Trophoblast cell (in vitro differentiated cells and primary cell): ENCODE data around the gene MYLK3.

Source experiments
- DNase-seq, 2 donors: peaks; one replicate each; pipeline ENCODE4 v3.0.0-alpha.2; 2016
- H2AFZ ChIP-seq: 2 replicates; pipeline ENCODE4 v1.6.1; 2013; ENCODE audit warnings: low read length, moderate library complexity, mild to moderate bottlenecking; ENCODE audit not compliant: insufficient read depth, poor library complexity
- H2AK5ac ChIP-seq: 2 replicates; pipeline ENCODE4 v1.6.1; 2013; ENCODE audit warnings: mild to moderate bottlenecking, low read length
- H2BK120ac ChIP-seq: 2 replicates; pipeline ENCODE4 v1.6.1; 2013; ENCODE audit warnings: low read length, mild to moderate bottlenecking, moderate library complexity; ENCODE audit not compliant: insufficient read depth, poor library complexity
- H2BK12ac ChIP-seq: 2 replicates; pipeline ENCODE4 v1.6.1; 2013; ENCODE audit warnings: mild to moderate bottlenecking, low read length, moderate library complexity
- H2BK5ac ChIP-seq: 2 replicates; pipeline ENCODE4 v1.6.1; 2013; ENCODE audit warnings: low read length, low read depth, moderate library complexity, mild to moderate bottlenecking; ENCODE audit not compliant: poor library complexity
- H3K14ac ChIP-seq: 2 replicates; pipeline ENCODE4 v1.6.1; 2013; ENCODE audit warnings: mild to moderate bottlenecking, low read length
- H3K18ac ChIP-seq: 2 replicates; pipeline ENCODE4 v1.6.1; 2013; ENCODE audit warnings: mild to moderate bottlenecking, low read length
- H3K23ac ChIP-seq: 2 replicates; pipeline ENCODE4 v1.6.1; 2013; ENCODE audit warnings: low read length
- H3K27ac ChIP-seq: 2 replicates; pipeline ENCODE4 v1.5.1; 2013; ENCODE audit warnings: low read depth, mild to moderate bottlenecking, inconsistent platforms, low read length, moderate library complexity
- H3K27me3 ChIP-seq: 2 replicates; pipeline ENCODE4 v1.6.1; 2013; ENCODE audit warnings: inconsistent platforms, mild to moderate bottlenecking, low read length, moderate library complexity; ENCODE audit not compliant: insufficient read depth
- H3K36me3 ChIP-seq, 2 experiments: 1 replicate in 1 of 2; 2 replicates in 1 of 2; pipeline ENCODE4 v1.6.1; 2013; ENCODE audit warnings: low read length in 2 of 2, mild to moderate bottlenecking in 2 of 2, moderate library complexity in 1 of 2; ENCODE audit not compliant: insufficient read depth in 2 of 2, control insufficient read depth in 1 of 2
- H3K4ac ChIP-seq: 2 replicates; pipeline ENCODE4 v1.6.1; 2013; ENCODE audit warnings: low read depth, mild to moderate bottlenecking, low read length, moderate library complexity
- H3K4me1 ChIP-seq, 2 experiments: 1 replicate in 1 of 2; 2 replicates in 1 of 2; pipeline ENCODE4 v1.6.1; 2013; ENCODE audit warnings: low read length in 2 of 2, mild to moderate bottlenecking in 2 of 2, moderate library complexity in 1 of 2; ENCODE audit not compliant: insufficient read depth in 2 of 2, control insufficient read depth in 1 of 2
- H3K4me2 ChIP-seq: 2 replicates; pipeline ENCODE4 v1.6.1; 2013; ENCODE audit warnings: inconsistent platforms, mild to moderate bottlenecking, low read length, moderate library complexity
- H3K4me3 ChIP-seq: 2 replicates; pipeline ENCODE4 v1.5.1; 2013; ENCODE audit warnings: mild to moderate bottlenecking, low read depth, low read length, inconsistent platforms
- H3K79me1 ChIP-seq: one replicate; pipeline ENCODE4 v1.6.1; 2013; ENCODE audit warnings: low read length
- H3K79me2 ChIP-seq: 2 replicates; pipeline ENCODE4 v1.6.1; 2013; ENCODE audit warnings: low read length, mild to moderate bottlenecking; ENCODE audit not compliant: control insufficient read depth, insufficient read depth, poor library complexity
- H3K9ac ChIP-seq: 2 replicates; pipeline ENCODE4 v1.6.1; 2013; ENCODE audit warnings: mild to moderate bottlenecking, low read length
- H3K9me3 ChIP-seq: 2 replicates; pipeline ENCODE4 v1.6.1; 2013; ENCODE audit warnings: low read depth, mild to moderate bottlenecking, control low read depth, inconsistent platforms, low read length; ENCODE audit not compliant: insufficient read depth
- H4K12ac ChIP-seq: 2 replicates; pipeline ENCODE4 v1.6.1; 2013; ENCODE audit warnings: low read depth, mild to moderate bottlenecking, low read length, moderate library complexity
- H4K8ac ChIP-seq: 2 replicates; pipeline ENCODE4 v1.6.1; 2013; ENCODE audit warnings: low read depth, mild to moderate bottlenecking, low read length, moderate library complexity
- H4K91ac ChIP-seq: one replicate; pipeline ENCODE4 v1.6.1; 2013; ENCODE audit warnings: low read depth, mild to moderate bottlenecking, low read length, moderate library complexity
- WGBS: extraction: QIAGEN DNeasy Blood & Tissue Kit; methylation state at CpG from one replicate; pipeline ENCODE4 v1.1.7; 2013; ENCODE audit warnings: missing lambda C conversion rate; ENCODE audit not compliant: insufficient read length, insufficient coverage; ENCODE audit errors: extremely low coverage; 5-methylcytosine and 5-hydroxymethylcytosine counted together

The MYLK3 gene

DNA sequence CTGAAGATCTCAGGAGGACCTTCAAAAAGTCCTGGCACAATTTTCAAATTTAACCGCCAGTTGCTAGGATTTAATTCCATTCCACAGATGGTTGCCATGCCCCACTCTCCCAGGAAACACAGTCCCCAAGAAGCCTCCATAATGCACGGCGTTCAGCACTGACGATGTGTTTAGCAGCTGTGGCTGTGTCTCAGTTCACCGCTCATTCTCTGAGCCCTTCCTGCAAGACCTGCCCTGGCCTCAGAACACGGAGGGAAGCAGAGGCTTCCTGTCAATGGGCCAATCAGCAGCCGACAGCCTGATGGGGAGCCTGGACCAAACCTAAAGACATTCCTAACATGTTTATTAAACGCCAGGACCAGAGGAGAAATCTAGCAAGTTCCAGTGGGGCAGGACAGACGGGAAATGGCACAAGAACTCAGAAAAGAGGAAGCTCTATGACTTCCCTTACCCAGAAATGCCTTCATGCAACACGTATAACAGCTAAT lies 4.9 kb downstream of the MYLK3 start:
- peak; percentile 27 to 54 for DNase-seq
- peaks cover 29% of the 10 kb centered on the region for H3K79me1 ChIP-seq
- H3K4ac ChIP-seq = no peak overlapping the region
- H4K91ac ChIP-seq = peak overlapping the region; percentile 96
- H3K9ac ChIP-seq = no peak overlapping the region
- peak overlapping the region; percentile 87 for H2BK5ac ChIP-seq
- no peaks in the 10 kb centered on the region for H3K36me3 ChIP-seq
- no peak overlapping the region for H3K23ac ChIP-seq
- H4K8ac ChIP-seq = peak overlapping the region; percentile 55
- H3K18ac ChIP-seq = peak overlapping the region; percentile 90
- peak overlapping the region; percentile 85 for H3K27ac ChIP-seq
- no peaks in the 10 kb centered on the region for H3K27me3 ChIP-seq
- H3K79me2 ChIP-seq = peaks cover 13% of the 10 kb centered on the region
- H3K4me1 ChIP-seq = peaks cover 24 to 25% of the 10 kb centered on the region in 2 experiments
- no CpG with 5 or more reads among the region's 10 CpGs for WGBS
- H2AK5ac ChIP-seq = no peak overlapping the region
- no peak overlapping the region for H4K12ac ChIP-seq
- H3K9me3 ChIP-seq = no peaks in the 10 kb centered on the region
- H3K4me3 ChIP-seq = no peak overlapping the region
- H2BK120ac ChIP-seq = peak overlapping the region; percentile 80
- H2BK12ac ChIP-seq = peak overlapping the region; percentile 96
- peak overlapping the region; percentile 55 for H3K4me2 ChIP-seq
- no peak overlapping the region for H2AFZ ChIP-seq
- peak overlapping the region; percentile 84 for H3K14ac ChIP-seq

DNA sequence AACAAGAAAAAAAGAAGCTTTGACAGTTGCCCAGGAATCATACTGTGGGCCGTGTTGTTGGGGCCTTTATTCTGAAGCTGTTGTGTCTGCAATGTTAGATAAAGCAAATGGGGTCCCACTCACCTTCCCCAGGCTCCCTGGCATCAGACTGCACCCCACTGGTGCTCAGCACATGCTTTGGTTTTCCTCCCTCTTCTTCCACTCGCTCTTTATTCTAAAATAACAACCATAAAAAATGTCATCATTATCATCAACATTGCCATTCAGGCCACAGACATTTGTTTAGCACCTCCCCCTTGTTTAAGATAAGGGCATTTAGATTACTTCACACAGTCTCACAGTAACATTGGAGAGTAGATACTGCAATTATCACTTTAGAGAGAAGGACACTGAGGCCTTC lies 8.2 kb downstream of the MYLK3 start:
- H3K9me3 ChIP-seq = no peaks in the 10 kb centered on the region
- no peak overlapping the region for H3K4me3 ChIP-seq
- whole genome bisulfite sequencing = no CpG with 5 or more reads among the region's 2 CpGs
- no peak overlapping the region for H4K12ac ChIP-seq
- H2AK5ac ChIP-seq = no peak overlapping the region
- H2BK120ac ChIP-seq = no peak overlapping the region
- H3K14ac ChIP-seq = no peak overlapping the region
- no peak overlapping the region for H3K4me2 ChIP-seq
- peaks cover 24% of the 10 kb centered on the region for H3K79me1 ChIP-seq
- no peak overlapping the region for H3K23ac ChIP-seq
- no peak overlapping the region for H3K4ac ChIP-seq
- H3K4me1 ChIP-seq = peaks cover 25 to 28% of the 10 kb centered on the region in 2 experiments
- H3K79me2 ChIP-seq = peaks cover 6% of the 10 kb centered on the region
- H3K36me3 ChIP-seq = no peaks in the 10 kb centered on the region
- no peak overlapping the region for H4K8ac ChIP-seq
- no peak overlapping the region for H2AFZ ChIP-seq
- H2BK12ac ChIP-seq = no peak overlapping the region
- H2BK5ac ChIP-seq = no peak overlapping the region
- H3K27ac ChIP-seq = no peak overlapping the region
- H4K91ac ChIP-seq = no peak overlapping the region
- no peaks in the 10 kb centered on the region for H3K27me3 ChIP-seq
- no peak overlapping the region for H3K18ac ChIP-seq
- no peak for DNase-seq
- no peak overlapping the region for H3K9ac ChIP-seq

DNA sequence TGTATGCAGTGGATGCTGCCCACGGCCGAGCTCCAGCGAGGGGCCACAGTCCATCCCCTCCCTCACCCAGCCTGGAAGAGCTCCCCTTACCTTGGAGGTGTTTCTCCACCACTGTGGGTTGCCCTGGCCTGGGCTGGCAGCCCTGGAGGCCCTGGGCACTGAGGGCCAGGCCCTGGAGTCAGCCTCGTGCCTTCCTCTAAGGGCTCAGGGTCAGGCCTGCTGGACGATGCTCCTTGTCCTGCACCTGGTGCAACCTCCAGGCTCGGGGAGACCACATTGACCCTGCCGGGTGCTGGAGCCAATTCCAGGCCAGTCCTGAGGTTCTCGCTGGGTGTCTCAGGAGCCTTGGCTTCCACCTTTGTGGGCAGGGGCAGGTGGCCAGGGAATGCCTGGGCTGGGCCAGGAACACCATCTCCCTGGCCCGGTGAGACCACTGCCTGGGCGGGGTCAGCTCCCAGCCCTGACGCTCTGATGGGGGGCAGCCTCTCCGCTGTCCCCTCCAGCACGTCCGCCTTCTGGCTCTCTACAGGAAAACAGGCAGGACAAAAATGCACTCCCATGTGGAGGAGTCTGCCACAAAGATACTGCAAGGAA lies 10.4 kb downstream of the MYLK3 start:
- Histone ChIP-seq H3K4me2 (no peak overlapping the region), H4K8ac (peak overlapping the region; percentile 45), H3K9ac (no peak overlapping the region), H4K12ac (no peak overlapping the region), H3K23ac (no peak overlapping the region), H3K4me1 (peaks cover 17 to 22% of the 10 kb centered on the region in 2 experiments), H3K4me3 (no peak overlapping the region), H3K18ac (peak overlapping the region; percentile 63), H3K9me3 (no peaks in the 10 kb centered on the region), H3K27me3 (no peaks in the 10 kb centered on the region), H4K91ac (peak overlapping the region; percentile 91), H2AK5ac (peak overlapping the region; percentile 84), H2BK120ac (peak overlapping the region; percentile 65), H3K79me2 (peaks cover 5% of the 10 kb centered on the region), H3K79me1 (peaks cover 18% of the 10 kb centered on the region), H2BK12ac (peak overlapping the region; percentile 90), H3K27ac (no peak overlapping the region), H3K36me3 (no peaks in the 10 kb centered on the region), H2AFZ (peak overlapping the region; percentile 35), H2BK5ac (peak overlapping the region; percentile 11), H3K14ac (peak overlapping the region; percentile 57), H3K4ac (peak overlapping the region; percentile 24)
- no peak for DNase-seq
- no CpG with 5 or more reads among the region's 14 CpGs for WGBS

DNA sequence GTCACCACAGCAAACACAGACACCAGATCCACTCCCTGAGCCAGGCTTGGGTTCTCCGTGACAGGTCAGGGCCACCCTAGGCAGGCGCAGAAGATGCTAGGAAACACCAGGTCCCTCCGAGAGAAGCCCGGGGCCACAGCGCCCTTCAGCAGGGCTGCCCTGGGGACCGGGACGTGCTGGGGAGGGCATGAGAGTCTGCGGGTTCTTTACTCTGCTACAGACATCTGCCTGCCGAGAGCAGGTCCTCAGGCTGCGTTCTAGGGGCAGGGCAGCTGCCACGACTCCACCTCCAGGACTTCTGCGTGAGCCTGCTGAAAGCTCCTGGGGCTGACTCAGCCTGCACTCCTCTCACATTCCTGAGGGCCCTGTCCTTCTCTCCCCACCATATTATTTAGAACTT lies 11.4 kb downstream of the MYLK3 start:
- Histone ChIP-seq H2BK5ac (peak overlapping the region; percentile 15), H3K9ac (no peak overlapping the region), H4K8ac (peak overlapping the region; percentile 31), H3K27ac (peak overlapping the region; percentile 31), H3K18ac (no peak overlapping the region), H2BK120ac (peak overlapping the region; percentile 3), H3K4me2 (peak overlapping the region; percentile 20), H3K27me3 (no peaks in the 10 kb centered on the region), H3K36me3 (no peaks in the 10 kb centered on the region), H4K12ac (no peak overlapping the region), H3K4me1 (peaks cover 14 to 18% of the 10 kb centered on the region in 2 experiments), H2BK12ac (peak overlapping the region; percentile 30), H3K4me3 (no peak overlapping the region), H3K14ac (peak overlapping the region; percentile 31), H3K9me3 (no peaks in the 10 kb centered on the region), H3K79me1 (peaks cover 13% of the 10 kb centered on the region), H2AK5ac (no peak overlapping the region), H4K91ac (peak overlapping the region; percentile 46), H2AFZ (no peak overlapping the region), H3K23ac (no peak overlapping the region), H3K79me2 (peaks cover 2% of the 10 kb centered on the region), H3K4ac (no peak overlapping the region)
- WGBS = no CpG with 5 or more reads among the region's 12 CpGs
- DNase-seq = peak in 1 of 2 donors; percentile 14
